ENCODE measurements around the gene FOXJ3. TPM values are rescaled to one million over a fixed set of nuclear protein-coding genes. Genes with fewer than 3 reads are reported as not detected.

FOXJ3 gene
- total RNA-seq (2014; rRNA removed; shearing (Covaris generic); ENCODE audit: low replicate concordance) = 36.8 and 55.5 TPM in 2 replicates

DNA sequence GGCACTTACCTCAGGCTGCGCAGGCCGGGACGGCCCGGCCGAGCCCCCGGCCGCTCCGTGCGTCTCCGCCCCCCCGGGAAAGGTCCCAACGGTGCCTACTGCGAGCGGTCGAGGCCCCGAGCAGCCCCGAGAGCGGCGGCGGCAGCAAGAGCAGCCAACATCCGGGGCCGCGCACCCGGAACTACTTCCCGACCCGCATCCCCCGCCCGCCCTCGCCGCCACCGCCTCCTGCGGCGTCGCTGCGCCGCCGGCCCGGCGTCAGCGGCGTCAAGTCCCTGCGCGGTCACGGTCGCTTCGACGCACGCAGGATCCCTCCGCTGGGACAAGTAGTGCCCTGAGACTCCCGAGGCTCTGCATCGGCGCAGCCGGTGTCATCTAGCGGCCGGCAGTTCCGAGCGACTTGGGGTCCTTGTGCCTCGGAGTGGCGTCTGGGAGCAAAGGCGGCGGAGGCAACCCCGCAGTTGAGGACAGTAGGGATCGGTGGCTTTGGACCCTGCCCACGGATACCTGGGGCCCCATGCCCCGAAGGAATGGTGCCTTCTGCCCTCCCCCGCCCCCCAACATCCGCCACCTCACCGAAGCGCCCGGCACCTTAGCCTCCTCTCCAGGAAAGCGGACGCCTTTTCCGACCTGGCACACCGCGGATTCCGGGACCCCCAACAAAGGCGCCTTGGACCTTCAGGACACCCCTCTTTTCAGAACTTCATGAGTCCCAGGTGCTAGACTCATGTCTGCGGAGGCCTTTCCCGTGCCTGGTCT lies at the start of gene FOXJ3:
Gene FOXJ3 (minus strand): TSS at position 186 of the 759 bp plus-strand sequence. CDS start 24,142 bp downstream, outside the sequence.
- no peaks in the 10 kb centered on the region for H3K27me3 ChIP-seq (ENCODE audit: low read length)
- no peaks in the 10 kb centered on the region for H3K9me2 ChIP-seq (replicated peaks; ENCODE audit: insufficient read depth, low read length)
- peak within 1 kb of the TSS; percentile 32 for H2AFZ ChIP-seq (ENCODE audit: low read length)
- H3K36me3 ChIP-seq (ENCODE audit: insufficient read depth, low read length) = no peaks in the 10 kb centered on the region
- peaks cover 23% of the 10 kb centered on the region for H4K20me1 ChIP-seq (ENCODE audit: insufficient read depth, low read depth, low read length)
- DNase-seq = peak; percentile 99
- H3K4me3 ChIP-seq (ENCODE audit: low read length) = peak within 1 kb of the TSS; percentile 76
- peaks cover 52% of the 10 kb centered on the region for H3K79me2 ChIP-seq (ENCODE audit: low read length)
- peak within 1 kb of the TSS; percentile 93 for H3K9ac ChIP-seq (ENCODE audit: low read length)
- peak within 1 kb of the TSS; percentile 10 for H3K27ac ChIP-seq (ENCODE audit: low read length)
- no peaks in the 10 kb centered on the region for H3K9me3 ChIP-seq (ENCODE audit: low read length)
- peaks cover 21% of the 10 kb centered on the region for H3K4me1 ChIP-seq (ENCODE audit: low read length)
- peak within 1 kb of the TSS; percentile 80 for H3K4me2 ChIP-seq (ENCODE audit: low read depth, low read length, poor library complexity, severe bottlenecking)

DNA sequence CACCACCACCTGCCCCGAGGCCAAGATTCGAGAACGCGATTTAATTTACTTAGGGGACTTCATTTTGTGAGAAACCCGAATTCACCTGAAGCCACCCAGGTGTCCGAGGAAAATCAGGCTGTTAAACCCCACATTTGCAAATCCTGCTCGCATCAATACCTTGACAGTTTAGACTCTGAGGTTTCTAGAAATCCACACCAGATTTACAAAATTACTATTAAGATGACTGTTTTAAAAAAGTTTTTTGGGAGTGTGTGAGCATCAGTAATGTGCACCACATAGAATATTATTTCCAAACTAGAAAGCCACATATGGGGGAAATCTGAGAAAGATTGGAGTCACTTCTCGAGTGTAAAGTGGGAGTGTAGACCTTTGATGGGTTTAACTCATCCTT lies 46.2 kb upstream of the FOXJ3 start:
- Histone ChIP-seq H3K79me2 (ENCODE audit: low read length) (no peaks in the 10 kb centered on the region), H3K4me2 (ENCODE audit: low read depth, low read length, poor library complexity, severe bottlenecking) (peak overlapping the region; percentile 69), H3K9me3 (ENCODE audit: low read length) (no peaks in the 10 kb centered on the region), H4K20me1 (ENCODE audit: insufficient read depth, low read depth, low read length) (no peaks in the 10 kb centered on the region), H3K4me3 (ENCODE audit: low read length) (peak overlapping the region; percentile 75), H3K27ac (ENCODE audit: low read length) (no peak overlapping the region), H3K4me1 (ENCODE audit: low read length) (peaks cover 8% of the 10 kb centered on the region), H3K9me2 (replicated peaks; ENCODE audit: insufficient read depth, low read length) (no peaks in the 10 kb centered on the region), H3K9ac (ENCODE audit: low read length) (peak overlapping the region; percentile 58), H3K27me3 (ENCODE audit: low read length) (no peaks in the 10 kb centered on the region; the same call in 1 of the 2 replicates), H3K36me3 (ENCODE audit: insufficient read depth, low read length) (no peaks in the 10 kb centered on the region), H2AFZ (ENCODE audit: low read length) (peak overlapping the region; percentile 36; the same call in 1 of the 2 replicates)
- DNase-seq = no peak

DNA sequence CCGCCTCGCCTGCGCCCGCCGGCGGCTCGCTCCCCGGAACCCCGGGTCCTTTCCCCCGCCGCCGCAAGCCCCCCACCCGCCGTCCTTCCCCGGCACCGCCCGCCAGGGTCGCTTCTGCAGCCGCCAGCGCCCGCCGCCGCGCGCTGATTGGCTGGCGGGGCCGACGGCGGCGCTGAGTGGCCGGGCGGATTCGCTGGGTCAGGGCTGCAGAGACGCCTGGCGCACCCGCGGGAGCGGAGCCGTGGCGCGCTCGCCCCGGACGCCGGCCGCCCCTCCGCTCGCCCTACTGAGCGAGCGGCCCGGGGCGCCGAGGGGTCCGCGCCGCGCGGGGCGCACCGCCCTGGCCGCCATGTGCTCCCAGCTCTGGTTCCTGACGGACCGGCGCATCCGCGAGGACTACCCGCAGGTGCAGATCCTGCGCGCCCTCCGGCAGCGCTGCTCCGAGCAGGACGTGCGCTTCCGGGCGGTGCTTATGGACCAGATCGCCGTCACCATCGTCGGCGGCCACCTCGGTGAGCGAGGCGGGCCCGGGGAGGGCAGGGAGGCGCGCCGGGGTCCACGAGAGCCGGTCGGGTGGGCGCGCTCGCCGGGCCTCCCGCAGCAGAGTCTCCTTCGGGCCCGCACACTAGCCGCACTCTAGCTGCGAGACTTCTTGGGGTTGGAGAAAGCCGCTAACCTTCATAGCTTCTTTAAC lies 45.7 kb upstream of the FOXJ3 start, which contains the start of gene RIMKLA:
Gene RIMKLA (plus strand): TSS at position 207 of the 694 bp plus-strand sequence. CDS start 143 bp downstream, at position 350.
- Histone ChIP-seq H3K9me3 (ENCODE audit: low read length) (no peaks in the 10 kb centered on the region), H3K9me2 (replicated peaks; ENCODE audit: insufficient read depth, low read length) (no peaks in the 10 kb centered on the region), H3K9ac (ENCODE audit: low read length) (peak within 1 kb of the TSS; percentile 58), H3K79me2 (ENCODE audit: low read length) (no peaks in the 10 kb centered on the region), H2AFZ (ENCODE audit: low read length) (peak within 1 kb of the TSS; percentile 36; the same call in 1 of the 2 replicates), H3K4me3 (ENCODE audit: low read length) (peak within 1 kb of the TSS; percentile 75), H3K4me1 (ENCODE audit: low read length) (peaks cover 8% of the 10 kb centered on the region), H3K27me3 (ENCODE audit: low read length) (no peaks in the 10 kb centered on the region; the same call in 1 of the 2 replicates), H3K27ac (ENCODE audit: low read length) (no peak within 1 kb of the TSS), H4K20me1 (ENCODE audit: insufficient read depth, low read depth, low read length) (no peaks in the 10 kb centered on the region), H3K4me2 (ENCODE audit: low read depth, low read length, poor library complexity, severe bottlenecking) (peak within 1 kb of the TSS; percentile 80), H3K36me3 (ENCODE audit: insufficient read depth, low read length) (no peaks in the 10 kb centered on the region)
- peak; percentile 77 for DNase-seq

DNA sequence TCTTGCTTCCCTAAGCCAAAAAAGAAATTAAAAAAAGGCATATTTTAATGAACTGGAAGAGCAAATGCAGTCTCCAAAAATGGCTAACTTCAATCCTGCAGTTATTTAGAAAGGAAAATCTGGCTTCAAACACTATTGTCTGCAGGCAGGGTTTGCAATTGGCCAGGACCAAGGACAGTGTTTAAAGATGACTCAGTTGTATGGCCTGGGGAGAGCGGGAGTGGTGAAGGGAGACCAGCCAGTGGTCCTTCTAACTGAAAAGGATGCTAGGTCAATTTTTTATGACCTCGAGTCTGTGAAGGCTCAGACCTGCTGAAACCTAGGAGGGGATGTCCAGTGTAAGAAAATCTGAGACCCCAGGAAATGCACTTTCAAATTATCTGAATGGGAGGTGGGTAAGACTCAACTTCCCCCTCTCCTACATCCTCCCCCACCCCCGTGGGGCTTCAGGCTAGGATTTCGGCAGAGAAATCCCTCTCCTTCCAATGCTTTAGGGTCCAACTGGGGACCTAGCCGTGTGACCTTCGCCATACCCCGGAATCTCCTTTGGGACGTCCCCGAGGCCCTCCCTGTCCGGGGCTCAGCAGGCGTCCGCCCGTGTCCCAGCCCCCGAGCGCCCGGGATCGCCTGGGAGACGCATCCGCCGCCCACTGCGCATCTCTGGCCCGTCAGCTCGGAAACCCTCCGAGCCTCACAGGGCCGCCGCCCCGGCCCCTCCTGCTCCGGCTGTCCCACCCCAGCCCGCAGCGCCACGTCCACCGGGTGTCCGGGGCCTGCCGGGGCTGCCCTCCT lies 45.0 kb upstream of the FOXJ3 start:
- H3K27me3 ChIP-seq (ENCODE audit: low read length) = no peaks in the 10 kb centered on the region; the same call in 1 of the 2 replicates
- H3K9me3 ChIP-seq (ENCODE audit: low read length) = no peaks in the 10 kb centered on the region
- H3K36me3 ChIP-seq (ENCODE audit: insufficient read depth, low read length) = no peaks in the 10 kb centered on the region
- peaks cover 8% of the 10 kb centered on the region for H3K4me1 ChIP-seq (ENCODE audit: low read length)
- H3K27ac ChIP-seq (ENCODE audit: low read length) = no peak overlapping the region
- H3K4me3 ChIP-seq (ENCODE audit: low read length) = peak overlapping the region; percentile 59
- H3K9me2 ChIP-seq (replicated peaks; ENCODE audit: insufficient read depth, low read length) = no peaks in the 10 kb centered on the region
- DNase-seq = no peak
- H3K79me2 ChIP-seq (ENCODE audit: low read length) = no peaks in the 10 kb centered on the region
- H3K9ac ChIP-seq (ENCODE audit: low read length) = peak overlapping the region; percentile 51
- peak overlapping the region; percentile 17; the same call in 1 of the 2 replicates for H2AFZ ChIP-seq (ENCODE audit: low read length)
- peak overlapping the region; percentile 80 for H3K4me2 ChIP-seq (ENCODE audit: low read depth, low read length, poor library complexity, severe bottlenecking)
- H4K20me1 ChIP-seq (ENCODE audit: insufficient read depth, low read depth, low read length) = no peaks in the 10 kb centered on the region

DNA sequence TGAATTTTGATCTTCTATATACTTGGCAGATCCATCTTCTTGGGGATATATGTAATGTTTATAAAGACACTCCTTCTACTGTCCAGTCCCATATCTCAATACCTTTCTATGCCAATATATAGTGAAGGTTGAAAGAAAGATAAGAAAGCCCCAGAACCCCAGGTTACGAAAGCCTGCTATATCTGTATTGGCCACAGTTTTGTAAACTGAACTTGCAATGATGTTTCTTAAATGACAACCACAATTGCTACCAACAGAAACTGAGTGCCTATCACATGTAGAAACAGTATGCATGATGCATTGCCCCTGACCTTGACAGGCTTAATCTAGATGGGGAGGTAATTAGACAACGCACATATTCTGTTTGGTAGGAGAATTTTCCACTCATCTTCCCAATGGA lies 37.8 kb upstream of the FOXJ3 start:
- Histone ChIP-seq H3K9me3 (ENCODE audit: low read length) (no peaks in the 10 kb centered on the region), H3K27me3 (ENCODE audit: low read length) (no peaks in the 10 kb centered on the region), H3K4me1 (ENCODE audit: low read length) (no peaks in the 10 kb centered on the region), H4K20me1 (ENCODE audit: insufficient read depth, low read depth, low read length) (no peaks in the 10 kb centered on the region), H2AFZ (ENCODE audit: low read length) (no peak overlapping the region), H3K27ac (ENCODE audit: low read length) (no peak overlapping the region), H3K9ac (ENCODE audit: low read length) (no peak overlapping the region), H3K4me2 (ENCODE audit: low read depth, low read length, poor library complexity, severe bottlenecking) (no peak overlapping the region), H3K36me3 (ENCODE audit: insufficient read depth, low read length) (no peaks in the 10 kb centered on the region), H3K79me2 (ENCODE audit: low read length) (no peaks in the 10 kb centered on the region), H3K9me2 (replicated peaks; ENCODE audit: insufficient read depth, low read length) (no peaks in the 10 kb centered on the region), H3K4me3 (ENCODE audit: low read length) (no peak overlapping the region)
- DNase-seq = no peak

DNA sequence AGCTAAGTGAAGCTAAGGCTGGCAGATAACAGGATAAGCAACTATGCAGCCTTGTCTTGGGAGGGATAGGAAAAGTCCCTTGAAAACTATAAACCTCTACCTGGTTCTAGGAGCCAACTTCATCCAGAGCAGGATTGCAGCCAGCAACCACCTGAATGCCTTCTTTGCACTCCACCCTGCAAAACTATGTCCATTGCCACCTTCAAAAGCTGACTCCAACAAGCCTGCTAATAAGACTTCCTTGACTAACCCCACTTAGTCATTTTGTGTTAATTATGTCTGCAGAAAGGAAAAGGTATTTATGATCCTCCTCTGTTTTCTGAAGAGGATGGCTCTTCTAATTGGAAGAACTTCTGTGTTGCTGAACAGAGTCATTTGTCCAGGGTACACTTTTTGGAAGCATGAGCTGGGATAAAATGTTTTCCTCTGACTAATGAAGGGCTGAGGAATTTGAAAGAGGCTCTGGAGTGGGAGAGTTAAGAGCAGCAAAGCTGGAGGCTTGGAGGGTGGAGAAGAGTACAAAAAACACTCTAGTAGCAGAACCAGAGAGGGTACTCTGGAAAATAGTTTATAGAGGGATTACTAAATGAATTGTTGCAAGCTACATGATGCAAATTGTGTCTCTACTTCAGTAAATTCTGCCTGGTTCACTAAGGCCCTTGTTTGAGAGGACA lies 36.0 kb upstream of the FOXJ3 start:
- H4K20me1 ChIP-seq (ENCODE audit: insufficient read depth, low read depth, low read length) = no peaks in the 10 kb centered on the region
- no peaks in the 10 kb centered on the region for H3K9me2 ChIP-seq (replicated peaks; ENCODE audit: insufficient read depth, low read length)
- H3K27me3 ChIP-seq (ENCODE audit: low read length) = no peaks in the 10 kb centered on the region
- DNase-seq = no peak
- H3K79me2 ChIP-seq (ENCODE audit: low read length) = no peaks in the 10 kb centered on the region
- H3K36me3 ChIP-seq (ENCODE audit: insufficient read depth, low read length) = no peaks in the 10 kb centered on the region
- H3K9ac ChIP-seq (ENCODE audit: low read length) = no peak overlapping the region
- no peak overlapping the region for H3K27ac ChIP-seq (ENCODE audit: low read length)
- no peaks in the 10 kb centered on the region for H3K9me3 ChIP-seq (ENCODE audit: low read length)
- no peak overlapping the region for H3K4me3 ChIP-seq (ENCODE audit: low read length)
- H2AFZ ChIP-seq (ENCODE audit: low read length) = no peak overlapping the region
- no peak overlapping the region for H3K4me2 ChIP-seq (ENCODE audit: low read depth, low read length, poor library complexity, severe bottlenecking)
- H3K4me1 ChIP-seq (ENCODE audit: low read length) = no peaks in the 10 kb centered on the region

DNA sequence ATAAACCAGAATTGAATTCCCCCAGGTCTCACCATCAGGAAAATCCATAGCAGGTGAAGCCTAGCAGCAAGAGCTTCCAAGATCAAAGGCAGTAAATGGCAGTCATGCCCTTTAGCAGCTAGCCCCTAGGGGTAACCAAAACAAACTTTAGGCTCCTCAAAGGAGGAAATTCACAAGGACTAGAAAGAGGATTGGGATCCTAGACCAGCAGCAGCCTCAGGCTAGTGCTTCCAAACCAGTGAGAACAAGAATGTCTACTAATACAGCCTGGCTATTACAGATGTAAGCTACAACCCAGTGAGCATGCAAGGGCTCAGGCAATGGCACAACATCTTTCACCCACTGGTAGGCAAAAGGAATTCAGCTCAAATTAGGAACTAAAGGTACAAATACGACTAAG lies 34.4 kb upstream of the FOXJ3 start:
- Histone ChIP-seq H2AFZ (ENCODE audit: low read length) (no peak overlapping the region), H3K4me1 (ENCODE audit: low read length) (no peaks in the 10 kb centered on the region), H3K9me2 (replicated peaks; ENCODE audit: insufficient read depth, low read length) (no peaks in the 10 kb centered on the region), H3K27me3 (ENCODE audit: low read length) (no peaks in the 10 kb centered on the region), H3K79me2 (ENCODE audit: low read length) (no peaks in the 10 kb centered on the region), H3K27ac (ENCODE audit: low read length) (no peak overlapping the region), H4K20me1 (ENCODE audit: insufficient read depth, low read depth, low read length) (no peaks in the 10 kb centered on the region), H3K36me3 (ENCODE audit: insufficient read depth, low read length) (no peaks in the 10 kb centered on the region), H3K9ac (ENCODE audit: low read length) (no peak overlapping the region), H3K4me3 (ENCODE audit: low read length) (no peak overlapping the region), H3K4me2 (ENCODE audit: low read depth, low read length, poor library complexity, severe bottlenecking) (no peak overlapping the region), H3K9me3 (ENCODE audit: low read length) (no peaks in the 10 kb centered on the region)
- DNase-seq = no peak
